GM18519 (cell line): ENCODE results near the gene NFE2L3.
A peak's percentile ranks its signal among the peaks of the same experiment; 100 is the strongest.
"Not testable (repeated sequence)": the region's sequence is repeated elsewhere in the genome, so short reads cannot be mapped to it uniquely, and the experiment has no call there.

ENCODE experiments used
- ATAC-seq: cut with Tn5 transposase; IDR thresholded peaks from one replicate; pipeline ENCODE4 v1.9.1; 2021; ENCODE audit warnings: mild to moderate bottlenecking, moderate library complexity; ENCODE audit not compliant: unreplicated experiment, low FRiP score

Gene NFE2L3, protein sequence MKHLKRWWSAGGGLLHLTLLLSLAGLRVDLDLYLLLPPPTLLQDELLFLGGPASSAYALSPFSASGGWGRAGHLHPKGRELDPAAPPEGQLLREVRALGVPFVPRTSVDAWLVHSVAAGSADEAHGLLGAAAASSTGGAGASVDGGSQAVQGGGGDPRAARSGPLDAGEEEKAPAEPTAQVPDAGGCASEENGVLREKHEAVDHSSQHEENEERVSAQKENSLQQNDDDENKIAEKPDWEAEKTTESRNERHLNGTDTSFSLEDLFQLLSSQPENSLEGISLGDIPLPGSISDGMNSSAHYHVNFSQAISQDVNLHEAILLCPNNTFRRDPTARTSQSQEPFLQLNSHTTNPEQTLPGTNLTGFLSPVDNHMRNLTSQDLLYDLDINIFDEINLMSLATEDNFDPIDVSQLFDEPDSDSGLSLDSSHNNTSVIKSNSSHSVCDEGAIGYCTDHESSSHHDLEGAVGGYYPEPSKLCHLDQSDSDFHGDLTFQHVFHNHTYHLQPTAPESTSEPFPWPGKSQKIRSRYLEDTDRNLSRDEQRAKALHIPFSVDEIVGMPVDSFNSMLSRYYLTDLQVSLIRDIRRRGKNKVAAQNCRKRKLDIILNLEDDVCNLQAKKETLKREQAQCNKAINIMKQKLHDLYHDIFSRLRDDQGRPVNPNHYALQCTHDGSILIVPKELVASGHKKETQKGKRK

DNA sequence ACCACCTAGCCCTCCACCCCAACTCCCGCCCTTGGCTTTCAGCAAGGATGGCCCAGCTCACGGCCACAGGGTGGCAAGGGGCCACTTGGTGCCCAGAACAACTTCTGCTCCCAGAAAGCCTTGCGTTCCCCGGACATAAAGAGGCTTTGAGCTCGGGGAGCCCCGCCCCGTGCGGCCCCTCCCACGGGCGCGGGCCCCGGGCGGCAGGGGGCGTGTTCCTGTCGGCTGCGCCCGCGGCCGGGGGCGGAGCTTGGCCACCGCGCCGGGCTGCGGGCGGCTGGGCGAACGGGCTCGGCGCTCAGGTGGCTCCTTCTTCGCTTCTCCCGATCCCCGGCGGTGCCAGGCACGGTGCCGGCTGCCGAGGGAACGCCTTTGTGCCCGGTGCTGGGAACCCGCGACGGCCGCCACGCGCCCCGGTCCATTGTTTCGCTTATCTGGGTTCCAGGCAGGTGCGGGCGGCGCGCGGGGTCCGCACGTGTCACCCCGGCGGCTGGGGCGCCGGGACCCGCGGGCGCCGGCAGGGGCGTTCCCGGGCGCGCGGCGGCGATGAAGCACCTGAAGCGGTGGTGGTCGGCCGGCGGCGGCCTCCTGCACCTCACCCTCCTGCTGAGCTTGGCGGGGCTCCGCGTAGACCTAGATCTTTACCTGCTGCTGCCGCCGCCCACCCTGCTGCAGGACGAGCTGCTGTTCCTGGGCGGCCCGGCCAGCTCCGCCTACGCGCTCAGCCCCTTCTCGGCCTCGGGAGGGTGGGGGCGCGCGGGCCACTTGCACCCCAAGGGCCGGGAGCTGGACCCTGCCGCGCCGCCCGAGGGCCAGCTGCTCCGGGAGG is at the start of gene NFE2L3:
Gene NFE2L3 (plus strand): TSS at position 246 of the 829 bp plus-strand sequence. CDS start 301 bp downstream, at position 547.
- ATAC-seq: peak; percentile 39

GRCh38 chr7:26103596-26103995 is 48.4 kb upstream of the NFE2L3 start:
- no peak for ATAC-seq

GRCh38 chr7:26105236-26105635 is 46.8 kb upstream of the NFE2L3 start:
- ATAC-seq: no peak

DNA sequence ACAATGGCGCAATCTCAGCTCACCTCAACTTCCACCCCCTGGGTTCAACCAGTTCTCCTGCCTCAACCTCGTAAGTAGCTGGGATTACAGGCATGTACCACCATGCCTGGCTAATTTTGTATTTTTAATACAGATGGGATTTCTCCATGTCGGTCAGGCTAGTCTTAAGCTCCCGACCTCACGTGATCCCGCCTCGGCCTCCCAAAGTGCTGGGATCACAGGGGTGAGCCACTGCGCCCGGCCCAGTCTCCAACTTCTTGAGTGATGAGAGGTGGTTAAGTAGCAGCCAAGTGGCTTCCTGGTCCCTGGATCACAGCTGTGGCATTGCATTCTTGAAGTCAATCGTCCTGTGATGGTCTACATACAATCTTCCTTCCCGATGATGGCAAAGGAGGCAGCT is 46.1 kb upstream of the NFE2L3 start:
- no peak for ATAC-seq

DNA sequence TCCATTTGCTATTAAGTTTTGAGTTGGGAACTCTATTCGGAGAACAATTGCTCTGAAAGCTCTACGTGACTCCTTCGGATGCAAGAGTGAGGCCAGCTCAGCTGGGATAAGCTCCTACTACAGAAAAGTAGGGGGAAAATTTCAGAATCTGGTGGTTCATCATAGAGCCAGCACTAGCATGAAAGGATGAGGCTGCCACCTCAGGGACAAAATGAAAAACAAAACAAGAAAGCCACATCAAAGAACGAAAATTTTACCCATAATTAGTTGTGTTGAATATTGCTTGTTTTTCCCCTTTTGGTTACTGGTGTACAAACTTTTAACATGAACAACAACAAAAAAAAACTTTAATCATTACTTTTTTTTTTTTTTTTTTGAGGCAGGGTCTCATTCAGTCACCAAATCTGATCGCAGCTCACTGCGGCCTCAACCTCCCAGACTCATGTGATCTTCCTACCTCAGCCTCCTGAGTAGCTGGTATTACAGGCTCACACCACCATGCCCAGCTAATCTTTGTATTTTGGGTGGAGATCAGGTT is 39.7 kb upstream of the NFE2L3 start:
- ATAC-seq: no peak

DNA sequence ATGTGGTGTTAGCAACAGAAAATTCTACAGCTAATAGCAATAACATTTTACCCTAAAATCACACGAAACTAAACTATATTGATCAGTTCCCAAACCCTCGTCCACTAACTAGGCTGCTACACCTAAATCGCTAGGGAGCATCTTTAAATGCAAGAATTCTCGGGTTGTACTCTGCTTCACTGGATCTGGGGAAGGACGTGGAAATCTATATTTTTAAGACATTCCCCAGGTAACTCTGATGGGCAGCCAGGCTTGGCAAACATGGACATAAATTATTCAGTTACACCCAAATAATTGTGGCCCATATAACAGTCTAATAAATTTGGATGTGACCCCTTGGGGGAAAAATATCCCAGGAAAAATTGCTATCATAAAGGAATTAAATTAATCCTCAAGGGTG is 36.3 kb upstream of the NFE2L3 start:
- ATAC-seq: no peak

DNA sequence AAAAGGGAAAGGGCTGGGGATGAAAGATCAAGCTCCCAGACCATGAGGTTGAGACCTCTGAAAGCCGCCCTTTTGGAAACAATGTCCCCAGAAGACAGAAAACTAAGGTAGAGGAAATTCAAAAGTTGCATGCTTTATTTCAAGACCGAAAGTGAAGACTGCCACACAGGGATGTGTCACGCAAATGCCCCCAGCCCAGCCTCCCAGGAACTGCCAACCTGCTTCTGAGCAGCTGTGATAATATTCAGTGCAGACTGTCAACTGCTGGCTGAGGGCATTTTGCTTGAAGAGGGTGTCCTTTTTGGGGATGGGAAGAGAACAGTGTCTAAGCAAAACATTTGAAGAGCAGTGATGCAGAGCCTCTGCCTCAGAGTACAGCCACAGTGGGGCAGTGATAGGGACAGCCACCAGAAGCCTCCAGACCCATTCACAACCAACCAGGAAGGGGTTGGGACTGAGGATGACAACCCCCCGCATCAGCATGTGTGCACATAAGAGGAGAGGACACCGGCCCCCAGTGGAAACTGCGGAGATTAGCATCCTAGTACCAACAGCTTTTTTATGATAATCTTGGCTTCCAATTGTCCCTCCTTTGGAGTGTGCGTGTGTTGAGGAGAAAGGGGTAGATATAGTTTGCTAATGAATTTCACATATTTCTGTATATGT is 34.7 kb upstream of the NFE2L3 start:
- no peak for ATAC-seq

- ATAC-seq: no peak
These were observed 34.0 kb upstream of the NFE2L3 start for GRCh38 chr7:26117970-26118369.

GRCh38 chr7:26122745-26123144 is 29.3 kb upstream of the NFE2L3 start:
- ATAC-seq: no peak

DNA sequence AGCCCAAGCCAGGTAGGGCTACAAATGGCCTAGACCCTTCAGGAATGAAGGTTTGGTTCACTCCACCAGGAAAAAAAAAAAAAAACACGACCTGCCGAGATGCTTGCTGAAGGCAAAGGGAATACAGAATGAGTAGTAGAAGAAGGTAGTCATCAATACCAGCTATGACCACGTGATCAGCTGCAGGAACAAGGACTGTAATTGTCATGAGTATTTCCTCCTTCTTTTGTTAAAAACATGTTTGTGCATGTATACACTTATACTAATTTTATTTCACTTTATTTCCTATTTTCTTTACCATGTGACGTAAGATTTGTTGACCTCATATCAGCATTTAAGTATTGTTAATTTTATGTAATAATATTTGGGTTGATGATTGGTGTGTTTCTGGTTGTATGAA is 27.2 kb upstream of the NFE2L3 start:
- not testable (repeated sequence) for ATAC-seq

DNA sequence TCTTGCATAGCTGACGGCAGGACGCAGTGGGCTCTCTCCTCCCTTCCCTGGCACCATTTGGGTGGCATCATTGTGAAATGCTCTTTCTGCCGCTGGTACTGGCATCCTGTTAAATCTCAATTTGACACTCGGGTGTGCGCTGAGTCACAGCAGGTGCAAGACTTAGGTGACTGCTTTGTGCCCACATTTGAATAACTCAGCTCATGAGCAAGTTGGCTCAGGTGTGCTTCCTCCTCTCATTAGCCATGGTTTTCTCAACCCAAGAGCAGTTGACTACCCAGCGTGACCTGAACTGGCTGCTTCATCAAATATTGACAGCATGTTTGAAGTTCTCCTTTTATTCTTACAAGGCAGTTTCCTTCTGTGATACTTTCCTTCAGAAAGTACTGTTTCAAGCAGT is 24.6 kb upstream of the NFE2L3 start:
- ATAC-seq: no peak

DNA sequence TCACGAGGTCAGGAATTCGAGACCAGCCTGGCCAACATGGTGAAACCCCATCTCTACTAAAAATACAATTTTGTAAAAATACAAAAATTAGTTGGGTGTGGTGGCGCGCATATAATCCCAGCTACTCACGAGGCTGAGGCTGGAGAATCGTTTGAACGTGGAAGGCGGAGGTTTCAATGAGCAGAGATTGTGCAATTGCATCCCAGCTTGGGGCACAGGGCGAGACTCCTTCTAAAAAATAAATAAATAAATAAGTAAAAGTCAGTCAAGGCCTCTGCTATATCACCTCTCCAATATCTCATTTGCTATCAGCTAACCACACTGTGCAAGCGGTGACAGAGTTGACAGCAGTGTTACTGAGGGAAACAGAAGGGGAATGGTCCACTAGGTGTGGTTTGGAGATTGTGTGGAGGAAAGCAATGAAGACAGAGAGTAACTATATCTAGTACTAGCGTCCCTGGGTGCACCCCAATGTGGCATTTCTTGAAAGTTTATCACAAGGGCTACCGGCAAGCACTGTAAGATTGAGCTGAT is 20.9 kb upstream of the NFE2L3 start:
- no peak for ATAC-seq

GRCh38 chr7:26135076-26135475 is 16.9 kb upstream of the NFE2L3 start:
- no peak for ATAC-seq

GRCh38 chr7:26135551-26135950 is 16.4 kb upstream of the NFE2L3 start:
- ATAC-seq: no peak

GRCh38 chr7:26136831-26137230 is 15.2 kb upstream of the NFE2L3 start:
- ATAC-seq: no peak

DNA sequence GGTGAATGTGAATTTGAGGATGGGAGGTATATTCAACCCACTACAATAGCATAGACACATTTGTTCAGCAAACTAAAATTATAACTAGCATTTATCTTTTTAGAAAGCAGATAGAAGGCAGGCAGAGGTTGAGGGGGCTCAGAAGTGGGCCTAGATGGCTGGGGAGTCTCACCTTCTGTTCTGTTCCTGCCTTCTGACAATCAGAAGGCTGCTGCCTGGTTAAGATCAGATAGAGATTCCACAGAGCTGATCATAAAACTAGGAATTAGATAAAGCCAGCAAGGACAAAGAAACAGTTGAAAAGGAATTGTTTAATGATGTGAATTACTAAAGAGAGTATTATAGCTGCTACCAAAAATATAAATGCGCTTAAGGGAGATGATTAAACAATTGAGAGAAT is 11.6 kb upstream of the NFE2L3 start:
- ATAC-seq: no peak

DNA sequence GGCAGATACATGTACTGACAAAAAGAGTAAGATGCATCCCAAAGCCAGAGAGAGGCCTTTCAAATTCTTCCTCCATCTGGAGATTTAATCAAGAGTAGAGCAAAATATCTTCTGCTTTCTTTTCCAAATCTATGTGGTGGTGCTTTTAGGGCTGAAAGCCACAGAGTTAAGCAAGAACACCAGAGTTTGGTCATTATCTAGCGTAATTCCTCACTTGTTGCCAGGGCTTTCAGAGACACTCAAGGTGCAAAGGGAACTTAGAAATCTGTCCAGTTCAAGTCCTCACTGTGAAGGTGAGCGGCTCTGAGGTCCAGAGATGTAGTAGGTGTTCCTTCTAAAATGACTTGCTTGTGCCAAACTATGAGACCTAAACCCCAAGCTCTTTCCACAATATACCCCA is 10.9 kb upstream of the NFE2L3 start:
- ATAC-seq: no peak

DNA sequence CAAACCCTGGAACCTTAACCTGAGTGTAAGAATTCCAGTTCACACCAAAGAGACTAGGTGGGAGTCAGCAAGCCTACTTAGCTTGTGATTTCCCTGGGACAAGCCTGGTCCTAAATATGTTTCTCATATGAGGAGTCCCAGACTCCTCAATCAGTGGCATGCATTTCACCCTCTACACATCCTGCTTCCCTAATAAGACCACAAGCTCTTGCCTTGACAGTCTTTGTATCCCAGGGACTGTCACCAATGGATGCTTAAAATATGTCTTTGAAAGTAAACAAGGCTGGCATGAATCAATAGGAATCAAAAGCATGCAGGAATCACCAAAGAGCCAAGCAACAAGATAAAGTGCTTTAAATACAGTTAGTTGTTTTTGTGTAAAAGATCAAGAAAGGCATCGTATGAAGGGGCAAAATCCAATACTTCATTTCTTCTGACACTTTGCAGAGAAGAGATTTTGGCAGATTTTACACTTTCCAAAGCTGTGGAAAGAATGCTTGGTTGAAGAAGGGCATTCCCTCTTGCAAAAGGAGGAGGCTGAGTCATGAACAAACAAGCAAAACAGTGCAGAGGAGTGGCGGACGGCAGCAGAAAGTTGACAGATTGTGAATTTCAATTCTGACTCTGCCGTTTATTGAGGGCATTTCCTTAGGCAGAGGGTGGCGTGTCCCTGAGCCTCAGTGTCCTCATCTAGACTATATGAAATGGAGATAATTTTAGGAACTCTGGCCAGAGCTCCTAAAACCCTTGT is 8.5 kb upstream of the NFE2L3 start:
- ATAC-seq: no peak
